ENCODE measurements around the gene ADGRB3. TPM values are rescaled to one million over a fixed set of nuclear protein-coding genes. Genes with fewer than 3 reads are reported as not detected.

ADGRB3 gene
- total RNA-seq, 2 donors from 2014 or later, result not detected

DNA sequence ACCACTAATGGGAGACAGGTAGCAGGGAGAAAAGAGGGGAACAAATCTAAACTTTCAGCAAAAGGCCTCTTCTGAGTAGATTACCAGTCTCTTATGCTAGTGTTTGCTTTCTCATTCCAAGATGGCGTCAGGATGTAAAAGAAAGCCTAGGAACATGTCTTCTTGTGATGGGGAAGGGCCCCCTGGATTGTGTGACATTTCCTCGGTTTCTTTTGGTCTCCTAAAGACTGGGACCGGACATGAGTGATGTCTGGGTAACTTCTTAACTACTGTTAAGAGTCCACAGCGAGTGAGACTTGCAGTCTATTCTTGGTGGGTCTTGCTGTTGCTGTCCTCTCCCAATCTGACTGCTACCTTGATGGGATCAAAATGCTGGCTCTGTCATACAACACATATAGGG lies 60.3 kb downstream of the ADGRB3 start:
- DNase-seq (no peak), ATAC-seq (no peak)
- Mint-ChIP-seq H3K4me3 (no peak overlapping the region), H3K36me3 (ENCODE audit: low read depth) (no peaks in the 10 kb centered on the region), H3K4me1 (no peaks in the 10 kb centered on the region), H3K27ac (no peak overlapping the region), H3K27me3 (no peaks in the 10 kb centered on the region)
- H3K9me3 ChIP-seq (ENCODE audit: control insufficient read depth, low read length, poor library complexity, severe bottlenecking), result no peaks in the 10 kb centered on the region

DNA sequence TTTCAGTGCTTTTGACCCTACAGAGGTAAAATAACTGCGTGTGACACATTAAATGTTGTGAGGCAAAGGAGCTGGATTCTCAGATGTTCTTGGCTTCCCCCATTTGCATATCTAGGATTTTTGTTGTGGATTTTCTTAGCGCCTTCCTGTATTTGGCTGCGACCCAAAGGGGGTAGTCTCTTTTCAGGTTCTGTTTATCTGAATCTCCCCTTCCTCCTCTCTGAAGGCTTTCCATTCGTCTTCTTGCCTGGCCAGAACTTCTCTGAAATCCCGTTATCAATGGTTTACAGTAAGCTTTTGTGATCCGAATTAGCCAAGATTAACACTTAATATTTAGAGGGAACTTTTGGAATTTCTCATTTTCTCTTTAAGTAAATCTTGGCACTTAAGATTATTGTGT lies 60.8 kb downstream of the ADGRB3 start:
- H3K27me3 Mint-ChIP-seq, result no peaks in the 10 kb centered on the region
- no peaks in the 10 kb centered on the region for H3K9me3 ChIP-seq (ENCODE audit: control insufficient read depth, low read length, poor library complexity, severe bottlenecking)
- no peaks in the 10 kb centered on the region for H3K36me3 Mint-ChIP-seq (ENCODE audit: low read depth)
- no peak for DNase-seq
- H3K4me3 Mint-ChIP-seq, result no peak overlapping the region
- ATAC-seq, result no peak
- no peak overlapping the region for H3K27ac Mint-ChIP-seq
- H3K4me1 Mint-ChIP-seq, result no peaks in the 10 kb centered on the region

DNA sequence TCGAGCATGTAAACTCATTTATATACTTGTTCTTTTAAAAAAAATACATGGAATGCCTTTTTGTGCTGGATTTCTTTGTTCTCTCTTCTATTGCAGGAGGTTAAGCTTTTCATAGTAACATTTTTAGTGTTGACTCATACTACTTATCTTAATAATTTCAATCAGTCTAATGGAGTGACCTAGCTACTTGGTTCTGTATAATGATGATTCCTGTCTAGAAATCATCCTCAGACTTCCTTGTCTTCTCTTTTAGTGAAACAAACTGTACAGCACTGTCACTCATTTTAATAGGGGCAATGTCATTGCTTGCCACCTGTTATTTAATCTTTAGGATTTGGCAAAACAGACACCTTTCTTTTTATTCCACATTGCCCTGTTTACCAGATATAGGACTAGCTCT lies 62.3 kb downstream of the ADGRB3 start:
- Mint-ChIP-seq H3K27me3 (no peaks in the 10 kb centered on the region), H3K27ac (no peak overlapping the region), H3K4me1 (no peaks in the 10 kb centered on the region), H3K4me3 (no peak overlapping the region), H3K36me3 (ENCODE audit: low read depth) (no peaks in the 10 kb centered on the region)
- DNase-seq, result no peak
- no peaks in the 10 kb centered on the region for H3K9me3 ChIP-seq (ENCODE audit: control insufficient read depth, low read length, poor library complexity, severe bottlenecking)
- no peak for ATAC-seq

DNA sequence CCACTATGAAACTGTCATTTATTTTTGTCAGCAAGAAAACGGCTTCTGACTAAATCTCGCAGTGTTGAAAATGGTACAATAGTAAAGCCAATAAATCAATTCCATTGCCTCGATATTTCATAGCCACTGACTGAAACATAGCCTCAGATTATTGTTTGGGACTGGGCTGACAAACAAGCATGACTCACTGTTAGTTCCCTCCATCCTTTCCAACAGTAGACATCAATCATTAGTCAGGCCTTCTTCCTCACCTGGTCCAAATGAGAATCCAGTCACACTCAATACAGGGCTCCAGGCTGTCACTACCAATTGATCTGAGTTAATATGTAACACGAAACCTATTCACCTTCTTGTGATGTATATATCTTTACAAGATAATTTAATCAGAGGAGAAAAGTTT lies 66.1 kb downstream of the ADGRB3 start:
- Mint-ChIP-seq H3K4me1 (no peaks in the 10 kb centered on the region), H3K36me3 (ENCODE audit: low read depth) (no peaks in the 10 kb centered on the region), H3K27me3 (no peaks in the 10 kb centered on the region), H3K4me3 (no peak overlapping the region), H3K27ac (no peak overlapping the region)
- ATAC-seq (no peak), DNase-seq (no peak)
- no peaks in the 10 kb centered on the region for H3K9me3 ChIP-seq (ENCODE audit: control insufficient read depth, low read length, poor library complexity, severe bottlenecking)

DNA sequence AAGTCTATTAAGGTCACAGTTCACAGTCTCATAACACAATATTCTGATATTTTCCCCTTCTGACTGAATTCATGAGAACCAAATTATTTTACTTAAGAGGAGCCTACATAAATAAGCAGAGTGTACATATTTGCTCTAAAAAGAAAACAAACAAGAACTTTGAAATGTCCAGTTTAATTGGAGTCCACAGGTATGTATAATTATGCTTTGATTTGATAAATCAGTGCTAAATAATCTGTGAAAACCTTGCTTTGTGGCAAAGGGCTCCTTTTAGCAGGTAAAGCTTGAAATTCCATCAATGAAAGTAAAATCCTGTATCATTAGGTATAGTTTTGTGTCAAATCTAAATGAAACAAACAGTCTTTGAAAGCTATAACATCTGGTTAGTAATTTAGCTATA lies 69.4 kb downstream of the ADGRB3 start:
- Mint-ChIP-seq H3K36me3 (ENCODE audit: low read depth) (no peaks in the 10 kb centered on the region), H3K27me3 (no peaks in the 10 kb centered on the region), H3K4me1 (no peaks in the 10 kb centered on the region), H3K27ac (no peak overlapping the region), H3K4me3 (no peak overlapping the region)
- no peaks in the 10 kb centered on the region for H3K9me3 ChIP-seq (ENCODE audit: control insufficient read depth, low read length, poor library complexity, severe bottlenecking)
- DNase-seq (no peak), ATAC-seq (no peak)

DNA sequence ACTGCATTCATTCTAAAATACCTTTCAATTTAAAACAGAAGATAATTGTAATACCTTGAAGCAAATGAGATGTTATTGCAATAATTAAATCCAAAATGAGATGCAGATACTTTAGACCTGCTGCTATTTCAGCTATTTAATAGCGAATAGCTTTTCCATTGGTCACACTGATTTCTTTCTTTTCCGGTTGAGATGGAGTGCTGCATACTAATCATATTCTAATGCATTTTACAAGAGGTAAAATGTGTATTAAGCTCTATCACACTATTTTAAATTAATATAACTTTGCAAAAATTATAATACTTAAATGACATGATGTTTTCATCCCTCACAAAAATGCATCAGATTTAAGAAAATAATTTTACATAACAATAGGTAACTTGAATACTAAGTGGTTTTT lies 74.0 kb downstream of the ADGRB3 start:
- H3K9me3 ChIP-seq (ENCODE audit: control insufficient read depth, low read length, poor library complexity, severe bottlenecking), result no peaks in the 10 kb centered on the region
- no peak overlapping the region for H3K4me3 Mint-ChIP-seq
- ATAC-seq (no peak), DNase-seq (no peak)
- no peaks in the 10 kb centered on the region for H3K36me3 Mint-ChIP-seq (ENCODE audit: low read depth)
- no peak overlapping the region for H3K27ac Mint-ChIP-seq
- no peaks in the 10 kb centered on the region for H3K4me1 Mint-ChIP-seq
- no peaks in the 10 kb centered on the region for H3K27me3 Mint-ChIP-seq

DNA sequence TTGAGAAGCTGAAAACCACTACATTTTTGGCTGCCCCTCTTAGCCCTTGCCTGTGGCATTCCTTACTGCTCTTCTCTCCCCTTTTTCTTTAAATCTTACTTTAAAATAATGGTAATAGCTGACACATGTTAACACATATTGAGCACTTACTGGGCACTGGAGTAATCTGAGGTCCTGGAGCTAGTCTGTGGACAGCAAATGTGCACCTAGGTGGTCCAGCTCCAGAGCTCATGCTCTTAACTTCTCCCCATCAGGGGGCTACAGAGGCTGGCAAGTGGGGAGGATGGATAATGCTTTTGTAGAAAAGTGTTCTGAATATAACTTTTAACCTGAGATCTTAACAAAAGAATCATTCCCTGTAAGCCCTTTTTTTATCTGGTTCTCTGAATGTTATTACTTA lies 74.8 kb downstream of the ADGRB3 start:
- Mint-ChIP-seq H3K27me3 (no peaks in the 10 kb centered on the region), H3K36me3 (ENCODE audit: low read depth) (no peaks in the 10 kb centered on the region), H3K27ac (no peak overlapping the region), H3K4me1 (no peaks in the 10 kb centered on the region), H3K4me3 (no peak overlapping the region)
- H3K9me3 ChIP-seq (ENCODE audit: control insufficient read depth, low read length, poor library complexity, severe bottlenecking), result no peaks in the 10 kb centered on the region
- ATAC-seq, result no peak
- no peak for DNase-seq

DNA sequence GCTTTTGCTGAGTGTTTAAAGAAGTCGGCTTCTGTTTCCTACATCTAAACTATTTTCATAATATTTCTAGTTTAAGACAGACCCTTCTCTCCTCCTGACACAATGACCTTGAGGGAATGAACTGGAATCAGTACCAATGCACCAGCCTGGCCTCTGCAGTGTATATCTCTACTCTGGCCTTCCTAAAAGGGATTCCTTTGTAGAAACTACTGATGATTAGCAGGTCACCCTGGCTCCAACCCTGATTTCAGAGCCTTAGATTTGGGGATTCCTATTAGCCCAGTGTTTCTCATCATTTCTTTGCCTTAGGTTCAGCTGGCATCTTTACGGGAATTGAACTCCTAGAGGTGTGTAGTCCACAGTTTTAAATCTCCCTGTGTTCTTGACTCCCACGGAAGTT lies 75.4 kb downstream of the ADGRB3 start:
- Mint-ChIP-seq H3K27me3 (no peaks in the 10 kb centered on the region), H3K36me3 (ENCODE audit: low read depth) (no peaks in the 10 kb centered on the region), H3K4me1 (no peaks in the 10 kb centered on the region), H3K27ac (no peak overlapping the region), H3K4me3 (no peak overlapping the region)
- no peaks in the 10 kb centered on the region for H3K9me3 ChIP-seq (ENCODE audit: control insufficient read depth, low read length, poor library complexity, severe bottlenecking)
- DNase-seq (no peak), ATAC-seq (no peak)

DNA sequence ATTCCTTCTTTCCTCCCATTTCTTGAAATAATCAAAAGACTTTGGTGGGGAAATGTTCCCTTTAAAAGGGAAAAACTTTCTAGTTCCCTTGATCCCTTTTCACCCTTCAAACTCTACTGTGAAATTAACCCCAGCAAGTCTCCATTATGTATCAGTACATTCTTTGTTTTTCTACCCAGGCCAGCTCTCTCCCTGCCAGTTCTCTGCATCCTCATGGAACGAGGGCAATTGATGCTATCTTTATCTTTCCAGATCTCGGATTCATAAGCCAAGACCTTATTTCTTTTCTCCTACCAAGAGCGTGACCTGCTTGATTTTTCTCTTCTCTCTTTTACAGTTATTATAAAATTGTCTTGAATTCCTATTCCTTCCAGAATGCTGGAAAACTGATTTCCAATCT lies 75.8 kb downstream of the ADGRB3 start:
- H3K36me3 Mint-ChIP-seq (ENCODE audit: low read depth), result no peaks in the 10 kb centered on the region
- H3K4me3 Mint-ChIP-seq, result no peak overlapping the region
- H3K27ac Mint-ChIP-seq, result no peak overlapping the region
- ATAC-seq (no peak), DNase-seq (no peak)
- H3K27me3 Mint-ChIP-seq, result no peaks in the 10 kb centered on the region
- H3K4me1 Mint-ChIP-seq, result no peaks in the 10 kb centered on the region
- no peaks in the 10 kb centered on the region for H3K9me3 ChIP-seq (ENCODE audit: control insufficient read depth, low read length, poor library complexity, severe bottlenecking)

DNA sequence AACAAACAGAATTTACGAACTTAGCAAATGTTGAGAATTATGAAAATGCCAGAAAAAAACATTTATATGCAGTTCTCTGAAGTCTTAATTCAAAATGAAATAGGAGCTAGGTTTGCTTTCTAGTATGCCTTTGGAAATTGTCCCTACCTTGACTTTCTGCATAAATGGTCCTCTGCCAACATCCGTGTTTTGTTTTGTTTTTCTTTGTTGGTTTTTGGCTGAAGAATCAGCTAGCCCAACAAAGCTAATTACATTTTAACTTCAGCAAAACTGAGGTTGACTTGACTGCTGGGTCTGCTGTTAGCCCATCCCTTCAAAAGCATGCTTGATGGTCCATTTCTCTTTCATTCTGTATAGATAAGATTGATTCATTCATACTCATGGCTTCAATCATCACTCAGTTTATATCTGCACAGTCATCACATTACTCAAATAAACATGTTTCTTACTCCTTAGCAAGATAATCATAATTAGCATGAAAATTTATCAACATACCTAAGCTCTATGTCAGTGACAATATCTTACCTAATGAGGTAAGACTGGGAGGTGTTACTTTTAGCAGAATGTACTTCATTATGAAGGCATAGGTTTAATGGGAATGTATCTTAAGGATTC lies 76.4 kb downstream of the ADGRB3 start:
- no peak for ATAC-seq

DNA sequence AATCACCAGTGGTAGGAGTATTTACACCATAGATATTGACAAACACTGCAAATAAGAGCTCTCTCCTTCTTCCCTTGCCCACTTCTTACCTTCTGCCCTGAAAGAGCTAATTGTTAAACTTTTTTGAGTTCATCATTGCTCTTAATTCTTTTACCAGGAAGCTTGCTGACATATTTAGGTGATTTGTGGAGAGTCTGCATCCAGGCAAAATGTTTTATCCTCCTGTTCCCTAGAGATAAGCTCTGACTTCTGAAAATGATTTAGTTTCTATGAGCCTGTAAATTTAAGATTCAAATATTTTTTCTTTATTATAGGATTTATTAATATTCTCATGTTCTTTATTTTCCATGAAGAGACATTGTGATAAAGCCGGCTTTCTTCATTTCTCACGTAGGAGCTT lies 81.5 kb downstream of the ADGRB3 start:
- H3K4me3 Mint-ChIP-seq, result no peak overlapping the region
- no peaks in the 10 kb centered on the region for H3K27me3 Mint-ChIP-seq
- DNase-seq, result no peak
- H3K4me1 Mint-ChIP-seq, result no peaks in the 10 kb centered on the region
- ATAC-seq, result no peak
- no peak overlapping the region for H3K27ac Mint-ChIP-seq
- H3K9me3 ChIP-seq (ENCODE audit: control insufficient read depth, low read length, poor library complexity, severe bottlenecking), result no peaks in the 10 kb centered on the region
- no peaks in the 10 kb centered on the region for H3K36me3 Mint-ChIP-seq (ENCODE audit: low read depth)

More for the DNA sequence above, 76.4 kb downstream of the ADGRB3 start:
- DNase-seq, result no peak
- Mint-ChIP-seq H3K36me3 (ENCODE audit: low read depth) (no peaks in the 10 kb centered on the region), H3K4me1 (no peaks in the 10 kb centered on the region), H3K4me3 (no peak overlapping the region), H3K27ac (no peak overlapping the region), H3K27me3 (no peaks in the 10 kb centered on the region)
- H3K9me3 ChIP-seq (ENCODE audit: control insufficient read depth, low read length, poor library complexity, severe bottlenecking), result no peaks in the 10 kb centered on the region

DNA sequence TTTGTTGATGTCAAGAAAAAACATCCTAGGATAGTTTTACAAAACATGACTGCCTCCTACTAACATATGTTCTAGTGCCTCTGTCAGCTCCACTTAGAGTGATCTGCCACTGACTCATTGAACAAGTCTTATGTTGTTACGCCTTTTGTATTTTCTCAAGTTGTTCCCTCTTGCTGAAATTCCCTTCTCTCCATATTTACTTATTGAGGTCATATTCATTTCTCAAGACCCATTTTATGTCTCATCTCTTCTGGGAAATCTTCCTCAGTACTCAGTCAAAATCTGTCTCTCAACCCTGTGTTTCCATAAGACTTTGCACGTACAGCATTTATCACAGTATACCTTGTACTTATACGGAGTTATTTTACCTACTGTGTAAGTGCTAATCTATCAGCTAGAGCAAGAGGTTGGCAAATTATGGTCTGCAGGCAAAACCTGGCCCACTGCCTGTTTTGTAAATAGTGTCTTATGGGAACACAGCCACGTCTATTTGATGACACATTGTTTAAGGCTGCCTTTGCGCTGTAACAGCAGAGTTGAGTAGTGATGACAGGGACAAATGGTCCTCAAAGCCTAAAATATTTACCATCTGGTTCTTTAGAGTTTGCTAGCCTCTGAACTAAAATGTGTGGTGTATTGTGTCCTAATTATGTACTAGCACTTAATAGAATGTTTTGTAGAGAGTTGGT lies 83.4 kb downstream of the ADGRB3 start:
- H3K9me3 ChIP-seq (ENCODE audit: control insufficient read depth, low read length, poor library complexity, severe bottlenecking), result no peaks in the 10 kb centered on the region
- ATAC-seq (no peak), DNase-seq (no peak)
- Mint-ChIP-seq H3K27me3 (no peaks in the 10 kb centered on the region), H3K36me3 (ENCODE audit: low read depth) (no peaks in the 10 kb centered on the region), H3K4me3 (no peak overlapping the region), H3K4me1 (no peaks in the 10 kb centered on the region), H3K27ac (no peak overlapping the region)

DNA sequence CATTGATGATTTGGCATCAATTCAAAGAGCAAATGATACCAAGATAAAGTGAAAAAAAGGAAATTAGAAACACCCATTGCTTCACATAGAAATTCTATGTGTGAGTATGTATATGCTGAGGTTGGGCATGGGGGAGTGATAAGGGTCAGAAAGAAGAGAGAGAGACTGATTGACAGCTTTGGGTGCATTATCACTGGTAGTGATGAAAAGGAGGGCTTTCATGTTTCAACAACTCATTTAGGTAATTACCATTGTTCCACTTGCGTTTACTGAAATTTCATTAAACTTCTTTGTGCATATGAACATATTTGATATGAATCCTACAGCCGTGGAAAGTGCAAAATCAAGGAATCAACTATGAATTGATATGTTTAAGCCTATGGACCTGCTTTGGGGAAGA lies 84.7 kb downstream of the ADGRB3 start:
- Mint-ChIP-seq H3K27me3 (no peaks in the 10 kb centered on the region), H3K4me3 (no peak overlapping the region), H3K27ac (no peak overlapping the region), H3K4me1 (no peaks in the 10 kb centered on the region), H3K36me3 (ENCODE audit: low read depth) (no peaks in the 10 kb centered on the region)
- no peaks in the 10 kb centered on the region for H3K9me3 ChIP-seq (ENCODE audit: control insufficient read depth, low read length, poor library complexity, severe bottlenecking)
- ATAC-seq (no peak), DNase-seq (no peak)

DNA sequence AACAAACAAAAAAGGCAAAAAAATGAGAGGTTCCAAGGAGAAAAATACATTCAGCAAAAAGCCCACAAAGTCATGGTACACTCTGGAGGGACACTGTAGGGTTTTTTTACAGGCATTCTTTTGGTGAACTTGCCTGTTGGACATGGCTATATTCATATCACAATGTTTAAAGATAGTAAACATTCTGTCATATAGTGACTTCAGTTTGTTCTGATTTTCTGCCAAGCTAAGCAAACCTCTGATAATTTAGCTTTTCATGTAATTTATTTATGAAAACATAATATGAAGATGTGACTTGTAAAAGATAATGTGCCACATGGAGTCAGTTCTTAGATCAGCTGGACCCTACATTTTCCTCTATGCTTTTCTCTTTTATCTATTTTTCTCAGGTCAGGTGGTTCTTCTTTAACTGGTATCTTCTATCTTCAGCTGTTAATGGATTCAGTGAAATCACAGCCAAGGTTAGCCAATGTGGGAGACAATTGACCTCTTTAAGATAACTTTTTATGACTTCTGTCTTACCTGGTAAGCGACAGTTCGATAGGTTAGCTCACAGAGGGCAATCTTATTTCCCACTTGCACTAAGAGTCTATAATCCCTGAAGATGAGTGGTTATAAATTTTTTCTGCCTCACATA lies 87.9 kb downstream of the ADGRB3 start:
- H3K4me3 Mint-ChIP-seq, result no peak overlapping the region
- DNase-seq, result no peak
- no peak overlapping the region for H3K27ac Mint-ChIP-seq
- no peak for ATAC-seq
- H3K4me1 Mint-ChIP-seq, result no peaks in the 10 kb centered on the region
- H3K36me3 Mint-ChIP-seq (ENCODE audit: low read depth), result no peaks in the 10 kb centered on the region
- H3K9me3 ChIP-seq (ENCODE audit: control insufficient read depth, low read length, poor library complexity, severe bottlenecking), result no peaks in the 10 kb centered on the region
- no peaks in the 10 kb centered on the region for H3K27me3 Mint-ChIP-seq
